ENCODE measurements around the gene CELF2. TPM values are rescaled to one million over a fixed set of nuclear protein-coding genes. Genes with fewer than 3 reads are reported as not detected.

Gene CELF2
- polyA plus RNA-seq, 1 donor from 2014 or later: 55.5 TPM

- no peaks in the 10 kb centered on the region for H3K9me3 ChIP-seq (ENCODE audit: low read length)
- H3F3A ChIP-seq (ENCODE audit: insufficient read depth, low read length, poor library complexity, severe bottlenecking): no peaks in the 10 kb centered on the region
- no peak overlapping the region for H2AFZ ChIP-seq (ENCODE audit: low read depth, low read length)
- H4K20me1 ChIP-seq (ENCODE audit: insufficient read depth): no peaks in the 10 kb centered on the region
- no peak overlapping the region for H3K4me3 ChIP-seq (ENCODE audit: low read length)
- no peak overlapping the region for H3K4me2 ChIP-seq (ENCODE audit: low read length)
- H3K36me3 ChIP-seq (ENCODE audit: insufficient read depth, low read length): peaks cover 13% of the 10 kb centered on the region
- H3K9ac ChIP-seq (ENCODE audit: low read length): no peak overlapping the region
- no peaks in the 10 kb centered on the region for H3K27me3 ChIP-seq (ENCODE audit: insufficient read depth, low read depth, low read length)
- TF ChIP-seq EP300 (conservative IDR thresholded peaks at IDR 0.05; ENCODE audit: poor library complexity, severe bottlenecking) (no peak), REST (IDR thresholded peaks at IDR 0.05; ENCODE audit: borderline replicate concordance) (no peak), RAD21 (conservative IDR thresholded peaks at IDR 0.05) (no peak), CTCF (IDR thresholded peaks at IDR 0.05; ENCODE audit: poor library complexity, severe bottlenecking) (no peak), EZH2 (IDR thresholded peaks at IDR 0.05; ENCODE audit: borderline replicate concordance, insufficient read depth, low read length, poor library complexity, severe bottlenecking) (no peak), POLR2AphosphoS5 (IDR thresholded peaks at IDR 0.05) (no peak), SMC3 (conservative IDR thresholded peaks at IDR 0.05; ENCODE audit: poor library complexity) (no peak), TAF1 (IDR thresholded peaks at IDR 0.05; ENCODE audit: low read depth) (no peak), MXI1 (conservative IDR thresholded peaks at IDR 0.05; ENCODE audit: poor library complexity, severe bottlenecking) (no peak)
- no peaks in the 10 kb centered on the region for H3K9me2 ChIP-seq (ENCODE audit: insufficient read depth, low read length)
- H3K27ac ChIP-seq (ENCODE audit: low read length): no peak overlapping the region
- H3K79me2 ChIP-seq (replicated peaks; ENCODE audit: insufficient read depth, low read length): peaks cover 39% of the 10 kb centered on the region
Observed at GRCh38 chr10:11179516-11180105, 161.9 kb downstream of the CELF2 start.

- Histone ChIP-seq H2AFZ (ENCODE audit: low read depth, low read length) (no peak overlapping the region), H3K9me3 (ENCODE audit: low read length) (no peaks in the 10 kb centered on the region), H4K20me1 (ENCODE audit: insufficient read depth) (no peaks in the 10 kb centered on the region), H3K4me2 (ENCODE audit: low read length) (no peak overlapping the region), H3K27me3 (ENCODE audit: insufficient read depth, low read depth, low read length) (no peaks in the 10 kb centered on the region), H3K9ac (ENCODE audit: low read length) (no peak overlapping the region), H3K4me3 (ENCODE audit: low read length) (no peak overlapping the region), H3K27ac (ENCODE audit: low read length) (no peak overlapping the region), H3K79me2 (replicated peaks; ENCODE audit: insufficient read depth, low read length) (peaks cover 44% of the 10 kb centered on the region), H3K36me3 (ENCODE audit: insufficient read depth, low read length) (peaks cover 13% of the 10 kb centered on the region), H3K9me2 (ENCODE audit: insufficient read depth, low read length) (no peaks in the 10 kb centered on the region), H3F3A (ENCODE audit: insufficient read depth, low read length, poor library complexity, severe bottlenecking) (no peaks in the 10 kb centered on the region)
- TF ChIP-seq SMC3 (conservative IDR thresholded peaks at IDR 0.05; ENCODE audit: poor library complexity): no peak
Observed at GRCh38 chr10:11180228-11180627, 162.6 kb downstream of the CELF2 start.
